NK-92 treated with Interleukin-12 subunit alpha and Interleukin-12 subunit beta, amount 100 ng/mL, for 24 hours (cell line): ENCODE measurements around the gene FBXW4.
"Not testable (repeated sequence)": the region's sequence is repeated elsewhere in the genome, so short reads cannot be mapped to it uniquely, and the experiment has no call there.

Source experiments
- DNase-seq: peaks from one replicate; lab custom pipeline; 2025; lab: John Stamatoyannopoulos, UW

The FBXW4 gene

GRCh38 chr10:101617102-101617823 is 77.7 kb downstream of the FBXW4 start:
- DNase-seq, result no peak

DNA sequence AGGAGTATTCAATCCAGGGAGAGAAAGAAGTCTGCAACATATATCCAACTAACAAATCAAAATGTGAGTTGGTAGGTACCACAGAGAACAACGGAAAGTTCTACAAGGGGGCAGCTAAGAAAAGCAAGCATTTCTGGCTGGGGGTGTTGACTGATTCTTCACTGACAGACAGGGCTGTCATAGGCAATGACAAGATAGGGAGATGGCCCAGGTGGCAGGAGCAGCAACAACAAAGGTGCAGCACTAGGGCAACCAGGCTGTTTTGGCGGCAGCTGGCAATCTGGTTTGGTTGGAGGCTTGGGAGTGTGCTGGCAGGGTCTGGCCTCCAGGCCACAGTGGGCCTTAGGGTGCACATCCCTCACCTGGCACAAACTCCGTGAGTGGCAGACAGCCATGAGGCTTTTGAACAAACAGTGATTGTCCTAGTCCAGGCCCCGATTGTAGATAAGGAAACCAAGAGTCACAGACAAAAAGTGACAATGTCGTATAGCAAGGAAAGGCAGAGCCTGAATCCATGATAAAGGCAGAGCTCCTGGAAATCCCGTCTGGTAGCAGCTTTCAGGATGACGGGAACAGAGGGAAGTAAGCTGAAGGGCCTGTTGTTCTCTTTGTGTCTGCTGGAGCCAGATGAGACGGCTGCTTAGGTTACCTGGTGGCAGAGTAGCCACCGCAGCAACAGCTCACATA is 78.4 kb downstream of the FBXW4 start:
- DNase-seq, result no peak

- DNase-seq, result no peak
Observed at GRCh38 chr10:101615525-101616116, 79.3 kb downstream of the FBXW4 start.

GRCh38 chr10:101614663-101615524 is 80.1 kb downstream of the FBXW4 start:
- DNase-seq, result no peak

GRCh38 chr10:101613646-101614045 is 81.3 kb downstream of the FBXW4 start:
- DNase-seq, result no peak

DNA sequence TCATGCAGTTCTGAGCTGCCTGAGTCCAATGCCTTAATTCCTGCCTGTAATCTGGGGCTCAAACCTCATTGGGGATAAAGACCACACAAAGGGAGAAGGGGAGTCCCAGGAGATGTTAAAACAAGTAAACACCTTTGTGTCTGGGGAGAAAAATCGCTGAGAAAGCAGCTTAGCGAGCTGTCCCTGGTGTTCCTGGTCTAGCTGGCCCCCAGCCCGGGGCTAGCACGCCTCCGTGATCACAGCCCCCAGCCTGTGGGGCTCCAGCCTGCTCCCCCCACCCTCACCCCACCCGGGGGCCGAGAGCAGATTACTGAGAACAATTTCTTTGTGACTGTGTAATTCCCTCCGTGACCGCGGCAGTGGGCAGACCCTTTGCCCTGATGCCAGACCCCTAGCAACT is 82.1 kb downstream of the FBXW4 start:
- DNase-seq, result no peak

DNA sequence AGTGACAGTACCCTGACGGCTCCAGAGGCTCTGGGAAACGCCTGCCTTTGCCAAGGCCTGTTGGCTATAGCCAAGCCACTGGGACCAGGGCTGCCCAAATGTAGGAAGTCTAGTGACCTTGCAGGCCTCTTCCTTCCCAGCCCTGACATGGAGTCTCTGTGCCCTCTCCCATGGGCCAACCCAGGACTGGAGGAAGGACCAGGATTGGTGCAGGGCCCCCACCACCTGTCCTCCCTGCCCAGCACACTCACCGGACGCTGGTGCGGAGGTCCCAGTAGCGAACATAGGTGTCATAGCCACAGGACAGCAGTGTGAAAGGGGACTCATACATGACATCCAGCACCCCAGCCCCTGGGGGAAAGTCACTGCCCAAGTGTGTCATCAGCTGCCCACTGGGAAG is 82.9 kb downstream of the FBXW4 start:
- DNase-seq, result no peak

- DNase-seq, result no peak
Observed at GRCh38 chr10:101611096-101611905, 83.7 kb downstream of the FBXW4 start.

GRCh38 chr10:101609481-101609880 is 85.5 kb downstream of the FBXW4 start:
- no peak for DNase-seq

GRCh38 chr10:101607124-101607523 is 87.8 kb downstream of the FBXW4 start:
- DNase-seq, result no peak

DNA sequence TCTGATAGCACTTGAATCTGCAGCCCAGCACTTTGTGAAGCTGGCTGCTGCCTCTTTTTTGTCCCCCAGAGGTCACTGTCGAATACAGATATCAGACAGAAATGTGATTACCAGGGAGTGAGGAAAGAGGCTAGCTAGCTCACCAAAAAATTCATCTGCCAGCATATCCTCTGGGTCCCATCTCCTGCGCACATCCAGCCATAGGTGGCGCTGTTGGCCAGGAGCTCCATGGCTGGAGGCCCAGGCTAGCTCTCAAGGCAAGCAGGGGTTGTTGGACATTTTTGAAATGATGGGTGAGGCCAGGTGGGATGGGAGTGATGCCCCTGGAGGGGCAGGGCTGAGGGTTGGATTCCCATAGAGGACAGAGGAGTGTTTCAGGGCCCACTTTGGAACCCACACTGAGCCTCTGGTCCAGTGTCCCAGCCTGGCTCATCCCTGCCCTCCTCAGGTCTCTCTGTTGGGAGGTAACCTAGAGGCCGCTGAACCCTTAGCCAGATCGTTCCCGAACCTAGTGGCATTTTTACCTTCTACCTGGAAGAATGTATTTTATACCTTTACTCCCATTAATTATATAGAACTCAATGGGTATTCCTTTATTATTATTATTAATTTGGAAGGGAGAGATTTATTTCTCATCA is 92.1 kb downstream of the FBXW4 start:
- DNase-seq, result peak; percentile 33

DNA sequence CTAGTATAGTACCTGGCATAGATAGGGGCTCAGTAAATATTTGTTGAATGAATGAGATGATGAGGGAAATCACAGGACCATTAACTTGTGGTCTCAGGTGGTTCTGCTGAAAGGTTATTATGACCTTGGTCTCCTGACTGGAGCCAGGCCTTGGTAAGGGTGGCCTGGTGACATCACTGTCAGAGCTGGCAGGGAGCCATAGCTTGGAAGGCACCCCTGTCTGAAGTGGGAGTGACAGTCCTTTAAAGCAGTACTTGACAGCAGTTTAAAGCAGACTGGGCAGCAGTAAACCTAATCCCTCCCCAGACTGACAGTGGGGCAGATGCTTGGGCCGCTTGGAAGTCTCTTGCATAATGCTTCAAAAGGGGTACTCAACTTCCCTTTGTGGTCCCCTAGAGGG is 93.4 kb downstream of the FBXW4 start:
- no peak for DNase-seq

DNA sequence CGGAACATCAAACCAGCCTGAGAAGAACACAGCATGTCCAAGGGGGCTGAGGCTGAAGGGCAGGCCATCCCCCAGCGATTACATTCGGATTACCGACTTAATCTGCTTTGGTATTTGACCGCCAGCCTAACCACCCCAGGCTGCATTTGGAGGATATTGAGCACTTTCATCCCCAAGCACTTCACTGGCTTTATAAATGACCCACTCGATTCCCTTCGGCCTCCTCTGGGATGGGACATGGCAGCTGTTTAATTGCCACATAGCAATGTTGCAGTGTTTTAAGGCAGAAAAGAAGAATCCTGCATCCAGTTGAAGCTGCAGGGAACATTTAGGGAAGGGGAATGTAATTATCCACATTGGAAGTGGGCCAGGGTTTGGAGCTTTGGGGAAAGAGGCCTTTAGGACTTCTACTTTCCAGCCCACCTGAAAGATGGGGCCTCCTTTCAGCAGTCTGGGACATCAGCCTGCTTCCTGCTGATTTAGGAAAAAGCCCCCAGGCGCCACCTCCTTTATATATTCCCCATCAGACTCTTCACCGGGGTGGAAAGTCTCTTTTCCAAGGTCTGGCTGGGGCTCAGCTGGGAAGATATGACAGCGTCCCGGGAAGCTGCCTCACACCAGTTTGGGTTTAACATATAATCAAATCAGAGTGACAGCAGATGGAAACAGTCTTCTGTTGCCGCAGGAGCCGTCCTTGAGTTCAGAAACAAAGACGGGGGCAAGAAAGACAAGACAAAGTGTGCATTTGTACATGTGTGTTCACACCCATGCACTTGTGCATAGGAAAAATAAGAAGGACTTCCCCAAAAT is 97.7 kb downstream of the FBXW4 start:
- DNase-seq, result no peak

- no peak for DNase-seq
Observed at GRCh38 chr10:101595591-101596433, 99.2 kb downstream of the FBXW4 start.

- not testable (repeated sequence) for DNase-seq
Observed at GRCh38 chr10:101593331-101593730, 101.6 kb downstream of the FBXW4 start.

- DNase-seq, result no peak
Observed at GRCh38 chr10:101588879-101589278, 106.1 kb downstream of the FBXW4 start.

DNA sequence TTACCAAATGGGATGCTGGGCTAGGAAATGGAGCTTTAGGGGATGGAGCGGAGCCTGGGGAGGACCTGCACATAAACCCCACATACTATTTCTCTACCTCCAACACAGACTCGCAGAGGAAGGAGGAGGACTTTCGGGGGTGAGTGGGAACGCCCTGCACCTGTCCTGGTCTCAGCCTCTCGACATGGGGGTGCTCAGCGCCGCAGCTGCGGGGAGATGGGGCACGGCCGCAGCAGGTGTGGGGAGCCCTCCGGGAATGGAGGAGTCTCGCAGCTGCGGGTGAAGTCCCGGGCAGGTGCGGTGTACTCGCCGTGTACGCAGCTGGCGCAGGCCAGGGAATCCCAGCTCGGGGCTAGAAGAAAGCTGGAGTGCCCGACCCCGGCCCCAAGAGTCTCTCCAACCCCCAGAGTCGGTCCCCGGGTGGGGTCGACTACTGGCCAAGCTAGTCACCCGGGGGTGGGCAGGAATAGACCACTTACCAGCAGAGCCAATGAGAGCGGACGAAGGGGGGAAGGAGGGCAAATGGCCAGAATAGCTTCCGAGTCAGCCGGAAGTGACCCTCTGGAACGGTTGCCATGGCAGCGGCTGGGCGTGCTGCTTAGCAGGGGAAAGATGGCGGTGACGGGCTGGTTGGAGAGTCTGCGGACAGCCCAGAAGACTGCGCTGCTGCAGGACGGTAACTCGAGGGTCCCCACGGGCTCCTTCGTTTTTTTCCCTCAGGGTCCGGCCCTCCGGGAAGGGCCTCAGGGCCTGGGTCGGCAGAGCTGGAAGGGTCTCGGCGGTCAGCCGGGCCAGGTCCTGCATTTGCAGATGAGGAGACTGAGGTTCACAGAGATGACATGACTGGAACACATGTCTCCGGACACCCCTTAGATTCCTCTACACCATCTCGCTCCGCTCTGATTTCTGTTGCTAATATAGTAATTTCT is 107.0 kb downstream of the FBXW4 start, which contains the start of the genes DPCD and POLL:
Gene DPCD (plus strand): TSS at position 597 of the 929 bp plus-strand sequence. CDS start 16 bp downstream, at position 613.
Gene POLL (minus strand): TSS at position 533 of the 929 bp plus-strand sequence. CDS start 897 bp downstream, outside the sequence.
- peak; percentile 84 for DNase-seq

DNA sequence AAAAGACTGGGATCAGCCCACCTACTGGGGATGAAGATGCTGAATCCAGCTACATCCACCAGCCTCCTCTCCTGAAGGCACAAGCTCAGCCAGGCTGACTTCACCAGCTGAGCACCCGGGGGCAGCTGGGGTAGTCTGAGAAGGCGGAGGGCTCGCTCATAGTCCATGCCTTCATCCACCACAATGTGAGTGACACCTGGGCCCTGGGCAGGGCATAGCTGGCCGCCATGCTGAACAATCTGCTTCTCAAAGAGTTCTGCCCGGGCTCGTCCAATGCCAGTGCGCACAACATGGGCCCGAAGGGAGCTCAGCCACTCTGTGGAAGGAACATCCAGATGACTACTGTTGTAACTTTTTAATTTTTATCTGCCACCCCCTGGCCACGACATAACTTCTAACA is 109.1 kb downstream of the FBXW4 start:
- DNase-seq, result no peak
